Measurements from ENCODE around the gene ARL8A. TPM values are rescaled to one million over a fixed set of nuclear protein-coding genes. Genes with fewer than 3 reads are reported as not detected.

Gene ARL8A
- total RNA-seq, 2 donors from 2014 or later: 36.3 to 41.0 TPM

DNA sequence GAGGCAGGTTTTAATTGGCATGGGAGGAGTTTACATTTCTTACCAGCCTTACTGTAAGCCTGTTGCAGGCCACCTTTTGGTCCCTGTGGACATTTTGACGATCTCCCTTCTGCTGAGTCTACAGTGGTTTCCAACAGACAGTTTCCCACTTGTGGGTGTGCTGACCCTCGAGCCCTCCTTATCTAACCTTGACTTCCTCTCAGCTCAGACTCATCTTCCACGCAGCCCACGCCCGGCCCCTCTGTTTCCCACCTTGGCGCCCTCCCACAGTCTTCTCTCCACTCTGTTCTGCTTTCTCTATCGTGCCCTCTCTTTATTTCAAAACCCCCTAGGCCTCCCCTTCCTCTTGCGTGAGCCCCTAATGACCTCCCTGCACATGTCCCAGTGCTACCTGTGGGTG, 6.1 kb upstream of the ARL8A start:
- Histone ChIP-seq H3K4me3 (no peak overlapping the region), H3K27me3 (replicated peaks; ENCODE audit: insufficient read depth) (no peaks in the 10 kb centered on the region), H3K27ac (no peak overlapping the region), H3K36me3 (no peaks in the 10 kb centered on the region), H3K4me1 (ENCODE audit: control insufficient read depth in 1 of 2, low read depth in 2 of 2) (peaks cover 3 to 10% of the 10 kb centered on the region in 2 donors), H3K9me3 (no peaks in the 10 kb centered on the region)
- TF ChIP-seq, protein P1, sequence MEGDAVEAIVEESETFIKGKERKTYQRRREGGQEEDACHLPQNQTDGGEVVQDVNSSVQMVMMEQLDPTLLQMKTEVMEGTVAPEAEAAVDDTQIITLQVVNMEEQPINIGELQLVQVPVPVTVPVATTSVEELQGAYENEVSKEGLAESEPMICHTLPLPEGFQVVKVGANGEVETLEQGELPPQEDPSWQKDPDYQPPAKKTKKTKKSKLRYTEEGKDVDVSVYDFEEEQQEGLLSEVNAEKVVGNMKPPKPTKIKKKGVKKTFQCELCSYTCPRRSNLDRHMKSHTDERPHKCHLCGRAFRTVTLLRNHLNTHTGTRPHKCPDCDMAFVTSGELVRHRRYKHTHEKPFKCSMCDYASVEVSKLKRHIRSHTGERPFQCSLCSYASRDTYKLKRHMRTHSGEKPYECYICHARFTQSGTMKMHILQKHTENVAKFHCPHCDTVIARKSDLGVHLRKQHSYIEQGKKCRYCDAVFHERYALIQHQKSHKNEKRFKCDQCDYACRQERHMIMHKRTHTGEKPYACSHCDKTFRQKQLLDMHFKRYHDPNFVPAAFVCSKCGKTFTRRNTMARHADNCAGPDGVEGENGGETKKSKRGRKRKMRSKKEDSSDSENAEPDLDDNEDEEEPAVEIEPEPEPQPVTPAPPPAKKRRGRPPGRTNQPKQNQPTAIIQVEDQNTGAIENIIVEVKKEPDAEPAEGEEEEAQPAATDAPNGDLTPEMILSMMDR (IDR thresholded peaks at IDR 0.05): no peak
- DNase-seq (ENCODE audit: low spot score): no peak
- ATAC-seq (ENCODE audit: insufficient number of reproducible peaks, low FRiP score, low read depth): no peak

DNA sequence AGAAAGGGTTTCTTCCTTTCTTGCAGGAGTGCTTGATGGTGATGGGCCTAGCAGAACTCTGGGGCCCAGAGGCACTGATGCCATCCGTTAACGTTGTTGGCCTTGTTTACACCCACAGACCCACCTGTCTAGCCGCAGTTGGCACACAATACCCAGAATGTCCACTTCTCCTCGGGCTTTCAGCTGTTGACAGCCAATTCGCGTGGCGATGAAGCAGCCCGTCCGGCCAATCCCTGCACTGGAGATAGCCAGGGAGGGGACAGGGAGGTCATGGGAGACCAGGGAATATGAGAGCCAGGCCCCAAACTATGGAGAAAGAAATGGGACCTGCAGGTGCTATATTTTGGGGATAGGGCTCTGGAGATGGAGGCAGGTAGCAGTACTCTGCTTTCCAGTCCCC, 5.7 kb upstream of the ARL8A start:
- Histone ChIP-seq H3K9me3 (no peaks in the 10 kb centered on the region), H3K36me3 (no peaks in the 10 kb centered on the region), H3K4me1 (ENCODE audit: control insufficient read depth in 1 of 2, low read depth in 2 of 2) (peaks cover 3 to 12% of the 10 kb centered on the region in 2 donors), H3K4me3 (no peak overlapping the region), H3K27me3 (replicated peaks; ENCODE audit: insufficient read depth) (no peaks in the 10 kb centered on the region), H3K27ac (no peak overlapping the region)
- TF ChIP-seq, protein P1 (IDR thresholded peaks at IDR 0.05): no peak
- ATAC-seq (ENCODE audit: insufficient number of reproducible peaks, low FRiP score, low read depth) (no peak), DNase-seq (ENCODE audit: low spot score) (no peak)

DNA sequence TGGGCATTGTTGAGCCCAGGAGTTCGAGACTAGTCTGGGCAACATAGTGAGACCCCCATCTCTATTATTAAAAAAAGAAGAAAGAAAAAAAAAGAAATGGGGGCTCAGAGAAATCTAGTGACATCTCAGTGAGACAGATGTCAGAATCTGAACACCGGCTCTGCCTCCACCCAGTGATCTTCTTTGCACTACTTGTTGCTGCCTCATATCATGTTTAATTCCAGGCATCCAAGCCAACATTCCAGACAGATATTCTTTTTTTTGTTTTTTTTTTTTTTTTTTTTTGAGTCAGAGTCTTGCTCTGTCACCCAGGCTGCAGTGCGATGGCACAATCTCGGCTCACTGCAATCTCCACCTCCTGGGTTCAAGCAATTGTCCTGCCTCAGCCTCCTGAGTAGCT, 5.0 kb upstream of the ARL8A start:
- no peaks in the 10 kb centered on the region for H3K27me3 ChIP-seq (replicated peaks; ENCODE audit: insufficient read depth)
- ATAC-seq (ENCODE audit: insufficient number of reproducible peaks, low FRiP score, low read depth): no peak
- TF ChIP-seq, protein P1 (IDR thresholded peaks at IDR 0.05): no peak
- peaks cover 0 to 11% of the 10 kb centered on the region in 2 donors for H3K4me1 ChIP-seq (ENCODE audit: control insufficient read depth in 1 of 2, low read depth in 2 of 2)
- no peaks in the 10 kb centered on the region for H3K36me3 ChIP-seq
- no peaks in the 10 kb centered on the region for H3K9me3 ChIP-seq
- H3K27ac ChIP-seq: no peak overlapping the region
- no peak for DNase-seq (ENCODE audit: low spot score)
- H3K4me3 ChIP-seq: no peak overlapping the region

- H3K27ac ChIP-seq: no peak overlapping the region
- no peaks in the 10 kb centered on the region for H3K9me3 ChIP-seq
- H3K36me3 ChIP-seq: no peaks in the 10 kb centered on the region
- peaks cover 0 to 12% of the 10 kb centered on the region in 2 donors for H3K4me1 ChIP-seq (ENCODE audit: control insufficient read depth in 1 of 2, low read depth in 2 of 2)
- no peaks in the 10 kb centered on the region for H3K27me3 ChIP-seq (replicated peaks; ENCODE audit: insufficient read depth)
- DNase-seq (ENCODE audit: low spot score): no peak
- TF ChIP-seq, protein P1 (IDR thresholded peaks at IDR 0.05): no peak
- no peak overlapping the region for H3K4me3 ChIP-seq
- ATAC-seq (ENCODE audit: insufficient number of reproducible peaks, low FRiP score, low read depth): no peak
Measured at GRCh38 chr1:202148391-202148790, 3.9 kb upstream of the ARL8A start.

GRCh38 chr1:202146993-202147392, 2.5 kb upstream of the ARL8A start:
- ATAC-seq (ENCODE audit: insufficient number of reproducible peaks, low FRiP score, low read depth) (no peak), DNase-seq (ENCODE audit: low spot score) (no peak)
- TF ChIP-seq, protein P1 (IDR thresholded peaks at IDR 0.05): no peak
- no peaks in the 10 kb centered on the region for H3K36me3 ChIP-seq
- H3K27me3 ChIP-seq (replicated peaks; ENCODE audit: insufficient read depth): no peaks in the 10 kb centered on the region
- H3K27ac ChIP-seq: no peak overlapping the region
- no peak overlapping the region for H3K4me3 ChIP-seq
- peaks cover 6 to 26% of the 10 kb centered on the region in 2 donors for H3K4me1 ChIP-seq (ENCODE audit: control insufficient read depth in 1 of 2, low read depth in 2 of 2)
- H3K9me3 ChIP-seq: no peaks in the 10 kb centered on the region
